H1 (cell line): Measurements from ENCODE around the gene MMP24.

Source experiments
- ATF3 ChIP-seq: IDR thresholded peaks from 2 replicates; pipeline ENCODE4 v1.6.1; 2011; ENCODE audit warnings: low read depth, mild to moderate bottlenecking, low read length; ENCODE audit not compliant: insufficient read depth
- CTCF ChIP-seq, 3 experiments: IDR thresholded peaks; 1 replicate in 2 of 3; 2 replicates in 1 of 3; pipeline versions ENCODE4 v1.5.1 to v1.6.1; 2011; ENCODE audit warnings: low read length in 3 of 3, mild to moderate bottlenecking in 3 of 3, inconsistent platforms in 2 of 3, low read depth in 1 of 3, moderate library complexity in 1 of 3; ENCODE audit not compliant: insufficient read depth in 1 of 3; ENCODE audit errors: control extremely low read depth in 1 of 3
- EZH2 ChIP-seq: fragments of 200-600 bp; sonication (generic); IDR thresholded peaks from 2 replicates; pipeline ENCODE4 v1.7.1; 2012; ENCODE audit warnings: low read depth, mild to moderate bottlenecking, moderate library complexity, low read length, inconsistent platforms; ENCODE audit not compliant: severe bottlenecking
- HDAC2 ChIP-seq, 2 experiments: fragments of 300-600 bp in 1 of 2; sonication (generic) in 1 of 2; IDR thresholded peaks; 2 replicates each; pipeline ENCODE4 v1.6.1; 2011 to 2012; ENCODE audit warnings: low read depth in 2 of 2, low read length in 2 of 2, mild to moderate bottlenecking in 2 of 2, moderate library complexity in 2 of 2, borderline replicate concordance in 1 of 2, inconsistent platforms in 1 of 2
- RBBP5 ChIP-seq: IDR thresholded peaks from 2 replicates; pipeline ENCODE4 v1.7.1; 2012; ENCODE audit warnings: low read depth, mild to moderate bottlenecking, inconsistent platforms, low read length, moderate library complexity, borderline replicate concordance
- RFX5 ChIP-seq: IDR thresholded peaks from 2 replicates; pipeline ENCODE4 v1.6.1; 2011; ENCODE audit warnings: low read depth, low read length, improper control_type of control experiment, borderline replicate concordance
- TAF1 ChIP-seq: IDR thresholded peaks from 2 replicates; pipeline ENCODE4 v1.6.1; 2011; ENCODE audit warnings: mild to moderate bottlenecking, low read depth, low read length
- TCF12 ChIP-seq: IDR thresholded peaks from 2 replicates; pipeline ENCODE4 v1.6.1; 2011; ENCODE audit warnings: low read depth, mild to moderate bottlenecking, low read length

- TF ChIP-seq RFX5 (no peak), HDAC2 (IDR thresholded peaks at IDR 0.05; ENCODE audit: borderline replicate concordance in 1 of 2, low read depth in 2 of 2, low read length in 2 of 2) (no peak), CTCF (IDR thresholded peaks at IDR 0.05; ENCODE audit: control extremely low read depth in 1 of 3, insufficient read depth in 1 of 3, low read depth in 1 of 3, low read length in 3 of 3) (no peak), EZH2 (no peak), RBBP5 (no peak), TCF12 (no peak), TAF1 (no peak), ATF3 (no peak)
These were observed 46.2 kb upstream of the MMP24 start for GRCh38 chr20:35180266-35180665.
